GM12872 (cell line): ENCODE measurements around the gene CBARP.

ENCODE experiments used
- TF ChIP-seq, protein P1 (sequence below): IDR thresholded peaks from 3 replicates; pipeline ENCODE4 v1.5.1; 2011; ENCODE audit warnings: low read depth, mild to moderate bottlenecking, low read length, moderate library complexity; ENCODE audit not compliant: insufficient read depth

CBARP gene

GRCh38 chr19:1220976-1221903, 16.6 kb downstream of the CBARP start:
- TF ChIP-seq, protein P1, sequence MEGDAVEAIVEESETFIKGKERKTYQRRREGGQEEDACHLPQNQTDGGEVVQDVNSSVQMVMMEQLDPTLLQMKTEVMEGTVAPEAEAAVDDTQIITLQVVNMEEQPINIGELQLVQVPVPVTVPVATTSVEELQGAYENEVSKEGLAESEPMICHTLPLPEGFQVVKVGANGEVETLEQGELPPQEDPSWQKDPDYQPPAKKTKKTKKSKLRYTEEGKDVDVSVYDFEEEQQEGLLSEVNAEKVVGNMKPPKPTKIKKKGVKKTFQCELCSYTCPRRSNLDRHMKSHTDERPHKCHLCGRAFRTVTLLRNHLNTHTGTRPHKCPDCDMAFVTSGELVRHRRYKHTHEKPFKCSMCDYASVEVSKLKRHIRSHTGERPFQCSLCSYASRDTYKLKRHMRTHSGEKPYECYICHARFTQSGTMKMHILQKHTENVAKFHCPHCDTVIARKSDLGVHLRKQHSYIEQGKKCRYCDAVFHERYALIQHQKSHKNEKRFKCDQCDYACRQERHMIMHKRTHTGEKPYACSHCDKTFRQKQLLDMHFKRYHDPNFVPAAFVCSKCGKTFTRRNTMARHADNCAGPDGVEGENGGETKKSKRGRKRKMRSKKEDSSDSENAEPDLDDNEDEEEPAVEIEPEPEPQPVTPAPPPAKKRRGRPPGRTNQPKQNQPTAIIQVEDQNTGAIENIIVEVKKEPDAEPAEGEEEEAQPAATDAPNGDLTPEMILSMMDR = peak; percentile 39; the same call in 2 of the 3 replicates

GRCh38 chr19:1220477-1220930, 17.3 kb downstream of the CBARP start:
- TF ChIP-seq, protein P1 = peak; percentile 62

GRCh38 chr19:1219786-1220476, 17.9 kb downstream of the CBARP start:
- TF ChIP-seq, protein P1 = no peak

- TF ChIP-seq, protein P1 = no peak
Measured at GRCh38 chr19:1218751-1219567, 18.8 kb downstream of the CBARP start.

DNA sequence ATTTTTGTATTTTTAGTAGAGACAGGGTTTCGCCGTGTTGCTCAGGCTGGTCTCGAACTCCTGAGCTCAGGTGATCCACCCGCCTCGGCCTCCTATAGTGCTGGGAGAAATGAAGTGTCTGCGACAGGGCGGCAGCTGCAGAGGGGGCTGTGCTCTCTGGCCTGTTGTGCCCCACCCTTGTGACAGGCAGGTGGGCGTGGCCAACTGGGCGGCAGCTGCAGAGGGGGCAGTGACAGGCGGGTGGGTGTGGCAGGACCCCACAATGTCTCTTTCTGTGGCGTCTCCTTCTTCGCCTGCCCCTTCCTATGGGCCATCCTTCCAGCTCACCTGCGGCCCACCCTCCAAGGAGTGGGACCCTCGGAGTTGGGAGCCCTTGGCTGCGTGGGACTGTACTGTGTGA, 20.4 kb downstream of the CBARP start:
- TF ChIP-seq, protein P1 = no peak

GRCh38 chr19:1216756-1217155, 21.0 kb downstream of the CBARP start:
- TF ChIP-seq, protein P1 = no peak
